ENCODE data around the gene MYH3.

Gene MYH3

GRCh38 chr17:10663231-10663630, 6.1 kb upstream of the MYH3 start:
- H3K9ac ChIP-seq (ENCODE audit: low read length), result no peak overlapping the region
- H3K23ac ChIP-seq (ENCODE audit: low read length in 2 of 2), result no peak overlapping the region
- 95% methylated on average over 6 of the region's 6 CpGs for WGBS
- no peak overlapping the region for H2BK12ac ChIP-seq (ENCODE audit: low read length in 2 of 2)
- H2AFZ ChIP-seq (ENCODE audit: low read depth, low read length), result no peak overlapping the region
- no peak for DNase-seq
- H3K4me2 ChIP-seq (ENCODE audit: low read length, poor library complexity, severe bottlenecking), result no peak overlapping the region
- no peak overlapping the region for H2BK120ac ChIP-seq (ENCODE audit: low read depth, low read length)
- H4K8ac ChIP-seq (ENCODE audit: low read length), result no peak overlapping the region
- no peak overlapping the region for H3K14ac ChIP-seq (ENCODE audit: low read length in 2 of 2)
- H3K4me1 ChIP-seq (ENCODE audit: control insufficient read depth, insufficient read depth, low read depth, low read length), result no peaks in the 10 kb centered on the region
- no peaks in the 10 kb centered on the region for H3K9me3 ChIP-seq (ENCODE audit: control insufficient read depth, low read length)
- H3K18ac ChIP-seq (ENCODE audit: low read depth in 1 of 2, low read length in 2 of 2), result no peak overlapping the region
- H3K27me3 ChIP-seq (ENCODE audit: control insufficient read depth in 1 of 2, insufficient read depth in 1 of 2, low read length in 2 of 2), result no peaks in the 10 kb centered on the region
- H3K36me3 ChIP-seq (ENCODE audit: control insufficient read depth in 1 of 2, insufficient read depth in 2 of 2, low read depth in 1 of 2, low read length in 2 of 2), result peaks cover 5% of the 10 kb centered on the region in 2 experiments
- H3K79me1 ChIP-seq (replicated peaks; ENCODE audit: low read length, poor library complexity, severe bottlenecking), result no peaks in the 10 kb centered on the region
- no peak overlapping the region for H4K91ac ChIP-seq (ENCODE audit: low read length)
- H3K4ac ChIP-seq (ENCODE audit: low read depth in 1 of 2, low read length in 2 of 2), result no peak overlapping the region
- H2AK5ac ChIP-seq (ENCODE audit: low read length, severe bottlenecking), result no peak overlapping the region
- no peak overlapping the region for H3K27ac ChIP-seq (ENCODE audit: low read length, poor library complexity, severe bottlenecking)
- no peak overlapping the region for H2BK15ac ChIP-seq (ENCODE audit: low read depth, poor library complexity, severe bottlenecking)
- H2BK5ac ChIP-seq (ENCODE audit: low read depth, low read length, poor library complexity, severe bottlenecking), result no peak overlapping the region
- no peak overlapping the region for H3K4me3 ChIP-seq (ENCODE audit: insufficient read depth in 1 of 2, low read depth in 1 of 2, low read length in 2 of 2)

DNA sequence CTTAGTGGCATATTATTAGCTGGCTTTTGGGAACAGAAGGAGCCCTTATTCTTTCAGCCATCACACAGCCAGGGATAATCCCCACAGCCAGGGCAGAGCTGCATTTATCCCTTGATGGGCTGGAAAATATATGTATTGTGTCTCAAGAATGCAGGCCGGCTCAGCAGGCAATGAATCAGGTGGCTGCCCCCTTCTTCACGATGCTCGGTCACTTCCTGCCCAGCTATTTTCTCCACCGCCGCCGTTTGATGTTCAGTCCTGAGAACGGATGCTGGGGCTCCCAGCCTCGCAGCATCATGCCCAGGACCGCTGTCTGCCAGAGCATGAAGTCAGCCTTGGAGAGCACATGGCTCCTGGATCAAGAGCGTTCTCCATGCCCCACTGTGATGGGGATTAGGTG, 4.3 kb upstream of the MYH3 start:
- 89% methylated on average over 10 of the region's 10 CpGs for WGBS
- Histone ChIP-seq H4K91ac (ENCODE audit: low read length) (no peak overlapping the region), H2BK120ac (ENCODE audit: low read depth, low read length) (no peak overlapping the region), H3K27me3 (ENCODE audit: control insufficient read depth in 1 of 2, insufficient read depth in 1 of 2, low read length in 2 of 2) (no peaks in the 10 kb centered on the region), H3K36me3 (ENCODE audit: control insufficient read depth in 1 of 2, insufficient read depth in 2 of 2, low read depth in 1 of 2, low read length in 2 of 2) (peaks cover 5 to 8% of the 10 kb centered on the region in 2 experiments), H3K79me1 (replicated peaks; ENCODE audit: low read length, poor library complexity, severe bottlenecking) (no peaks in the 10 kb centered on the region), H3K14ac (ENCODE audit: low read length in 2 of 2) (no peak overlapping the region), H3K4me3 (ENCODE audit: insufficient read depth in 1 of 2, low read depth in 1 of 2, low read length in 2 of 2) (no peak overlapping the region), H3K4me2 (ENCODE audit: low read length, poor library complexity, severe bottlenecking) (no peak overlapping the region), H3K23ac (ENCODE audit: low read length in 2 of 2) (no peak overlapping the region), H4K8ac (ENCODE audit: low read length) (no peak overlapping the region), H3K18ac (ENCODE audit: low read depth in 1 of 2, low read length in 2 of 2) (no peak overlapping the region), H2AFZ (ENCODE audit: low read depth, low read length) (no peak overlapping the region), H2AK5ac (ENCODE audit: low read length, severe bottlenecking) (no peak overlapping the region), H2BK12ac (ENCODE audit: low read length in 2 of 2) (no peak overlapping the region), H3K4me1 (ENCODE audit: control insufficient read depth, insufficient read depth, low read depth, low read length) (no peaks in the 10 kb centered on the region), H3K4ac (ENCODE audit: low read depth in 1 of 2, low read length in 2 of 2) (no peak overlapping the region), H2BK5ac (ENCODE audit: low read depth, low read length, poor library complexity, severe bottlenecking) (no peak overlapping the region), H3K9me3 (ENCODE audit: control insufficient read depth, low read length) (no peaks in the 10 kb centered on the region), H2BK15ac (ENCODE audit: low read depth, poor library complexity, severe bottlenecking) (no peak overlapping the region), H3K9ac (ENCODE audit: low read length) (no peak overlapping the region), H3K27ac (ENCODE audit: low read length, poor library complexity, severe bottlenecking) (no peak overlapping the region)
- DNase-seq, result no peak

DNA sequence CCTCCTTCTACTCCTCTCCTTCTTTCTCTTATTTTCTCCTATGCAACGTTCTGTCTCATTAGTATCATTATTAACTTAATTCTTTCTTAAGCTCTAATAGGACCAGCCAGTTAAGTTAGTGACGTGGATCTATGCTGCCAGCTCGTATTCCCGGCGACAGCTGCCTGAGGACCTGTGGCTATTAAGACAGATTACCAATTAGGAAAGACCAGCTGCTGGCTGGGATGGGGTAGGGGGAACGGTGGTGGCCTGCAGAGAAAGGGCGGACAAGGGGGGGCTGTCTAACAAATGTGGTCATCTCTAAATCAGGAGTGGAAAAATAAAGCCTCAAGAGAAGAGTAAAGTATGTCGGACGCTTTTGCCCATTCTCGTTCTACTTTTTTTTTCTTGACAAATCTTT, 770 bp upstream of the MYH3 start:
- WGBS, result 89% methylated on average over 10 of the region's 10 CpGs

DNA sequence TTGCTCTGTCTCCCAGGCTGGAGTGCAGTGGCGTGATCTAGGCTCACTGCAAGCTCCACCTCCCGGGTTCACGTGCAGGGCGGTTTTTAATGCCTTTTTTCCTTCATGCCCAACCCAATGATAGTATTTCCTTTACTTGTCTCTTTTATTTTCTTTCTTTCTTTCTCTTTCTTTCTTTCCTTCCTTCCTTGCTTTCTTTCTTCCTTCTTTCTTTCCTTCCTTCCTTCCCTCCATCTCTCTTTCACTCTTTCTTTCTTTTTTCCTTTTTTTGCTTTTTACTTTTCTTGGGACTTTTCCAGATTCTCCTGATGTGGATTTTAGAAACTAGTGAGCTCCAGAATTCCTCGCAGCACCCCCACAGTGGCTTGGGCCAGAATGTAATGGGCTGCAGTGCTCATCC, 3.1 kb downstream of the MYH3 start:
- Histone ChIP-seq H2BK120ac (ENCODE audit: low read depth, low read length) (no peak overlapping the region), H3K27ac (ENCODE audit: low read length, poor library complexity, severe bottlenecking) (no peak overlapping the region), H2BK12ac (ENCODE audit: low read length in 2 of 2) (no peak overlapping the region), H3K36me3 (ENCODE audit: control insufficient read depth in 1 of 2, insufficient read depth in 2 of 2, low read depth in 1 of 2, low read length in 2 of 2) (peaks cover 0 to 3% of the 10 kb centered on the region in 2 experiments), H3K4ac (ENCODE audit: low read depth in 1 of 2, low read length in 2 of 2) (no peak overlapping the region), H3K9me3 (ENCODE audit: control insufficient read depth, low read length) (no peaks in the 10 kb centered on the region), H3K4me3 (ENCODE audit: insufficient read depth in 1 of 2, low read depth in 1 of 2, low read length in 2 of 2) (no peak overlapping the region), H2BK15ac (ENCODE audit: low read depth, poor library complexity, severe bottlenecking) (no peak overlapping the region), H3K14ac (ENCODE audit: low read length in 2 of 2) (no peak overlapping the region), H2BK5ac (ENCODE audit: low read depth, low read length, poor library complexity, severe bottlenecking) (no peak overlapping the region), H3K18ac (ENCODE audit: low read depth in 1 of 2, low read length in 2 of 2) (no peak overlapping the region), H3K4me2 (ENCODE audit: low read length, poor library complexity, severe bottlenecking) (no peak overlapping the region), H2AK5ac (ENCODE audit: low read length, severe bottlenecking) (no peak overlapping the region), H3K4me1 (ENCODE audit: control insufficient read depth, insufficient read depth, low read depth, low read length) (peaks cover 2% of the 10 kb centered on the region), H4K8ac (ENCODE audit: low read length) (no peak overlapping the region), H4K91ac (ENCODE audit: low read length) (no peak overlapping the region), H3K79me1 (replicated peaks; ENCODE audit: low read length, poor library complexity, severe bottlenecking) (no peaks in the 10 kb centered on the region), H3K27me3 (ENCODE audit: control insufficient read depth in 1 of 2, insufficient read depth in 1 of 2, low read length in 2 of 2) (peaks cover 0 to 3% of the 10 kb centered on the region in 2 experiments), H3K9ac (ENCODE audit: low read length) (no peak overlapping the region), H2AFZ (ENCODE audit: low read depth, low read length) (no peak overlapping the region), H3K23ac (ENCODE audit: low read length in 2 of 2) (no peak overlapping the region)
- DNase-seq, result no peak
- WGBS, result 82% methylated on average over 5 of the region's 5 CpGs

More for the DNA sequence above, 770 bp upstream of the MYH3 start:
- no peak overlapping the region for H3K9ac ChIP-seq (ENCODE audit: low read length)
- H3K18ac ChIP-seq (ENCODE audit: low read depth in 1 of 2, low read length in 2 of 2), result no peak overlapping the region
- H3K27me3 ChIP-seq (ENCODE audit: control insufficient read depth in 1 of 2, insufficient read depth in 1 of 2, low read length in 2 of 2), result peaks cover 0 to 3% of the 10 kb centered on the region in 2 experiments
- H4K91ac ChIP-seq (ENCODE audit: low read length), result no peak overlapping the region
- no peak overlapping the region for H3K4me3 ChIP-seq (ENCODE audit: insufficient read depth in 1 of 2, low read depth in 1 of 2, low read length in 2 of 2)
- peaks cover 5 to 8% of the 10 kb centered on the region in 2 experiments for H3K36me3 ChIP-seq (ENCODE audit: control insufficient read depth in 1 of 2, insufficient read depth in 2 of 2, low read depth in 1 of 2, low read length in 2 of 2)
- H2BK15ac ChIP-seq (ENCODE audit: low read depth, poor library complexity, severe bottlenecking), result no peak overlapping the region
- H2AK5ac ChIP-seq (ENCODE audit: low read length, severe bottlenecking), result no peak overlapping the region
- no peak overlapping the region for H3K27ac ChIP-seq (ENCODE audit: low read length, poor library complexity, severe bottlenecking)
- H3K4ac ChIP-seq (ENCODE audit: low read depth in 1 of 2, low read length in 2 of 2), result no peak overlapping the region
- no peak overlapping the region for H3K4me2 ChIP-seq (ENCODE audit: low read length, poor library complexity, severe bottlenecking)
- H2AFZ ChIP-seq (ENCODE audit: low read depth, low read length), result no peak overlapping the region
- no peaks in the 10 kb centered on the region for H3K4me1 ChIP-seq (ENCODE audit: control insufficient read depth, insufficient read depth, low read depth, low read length)
- H3K14ac ChIP-seq (ENCODE audit: low read length in 2 of 2), result no peak overlapping the region
- no peak overlapping the region for H2BK12ac ChIP-seq (ENCODE audit: low read length in 2 of 2)
- DNase-seq, result no peak
- H2BK120ac ChIP-seq (ENCODE audit: low read depth, low read length), result no peak overlapping the region
- no peak overlapping the region for H3K23ac ChIP-seq (ENCODE audit: low read length in 2 of 2)
- no peak overlapping the region for H4K8ac ChIP-seq (ENCODE audit: low read length)
- H2BK5ac ChIP-seq (ENCODE audit: low read depth, low read length, poor library complexity, severe bottlenecking), result no peak overlapping the region
- H3K79me1 ChIP-seq (replicated peaks; ENCODE audit: low read length, poor library complexity, severe bottlenecking), result no peaks in the 10 kb centered on the region
- no peaks in the 10 kb centered on the region for H3K9me3 ChIP-seq (ENCODE audit: control insufficient read depth, low read length)

Data from mesenchymal stem cell (in vitro differentiated cells and primary cell).